ENCODE measurements around the gene PRKAG2.

DNA sequence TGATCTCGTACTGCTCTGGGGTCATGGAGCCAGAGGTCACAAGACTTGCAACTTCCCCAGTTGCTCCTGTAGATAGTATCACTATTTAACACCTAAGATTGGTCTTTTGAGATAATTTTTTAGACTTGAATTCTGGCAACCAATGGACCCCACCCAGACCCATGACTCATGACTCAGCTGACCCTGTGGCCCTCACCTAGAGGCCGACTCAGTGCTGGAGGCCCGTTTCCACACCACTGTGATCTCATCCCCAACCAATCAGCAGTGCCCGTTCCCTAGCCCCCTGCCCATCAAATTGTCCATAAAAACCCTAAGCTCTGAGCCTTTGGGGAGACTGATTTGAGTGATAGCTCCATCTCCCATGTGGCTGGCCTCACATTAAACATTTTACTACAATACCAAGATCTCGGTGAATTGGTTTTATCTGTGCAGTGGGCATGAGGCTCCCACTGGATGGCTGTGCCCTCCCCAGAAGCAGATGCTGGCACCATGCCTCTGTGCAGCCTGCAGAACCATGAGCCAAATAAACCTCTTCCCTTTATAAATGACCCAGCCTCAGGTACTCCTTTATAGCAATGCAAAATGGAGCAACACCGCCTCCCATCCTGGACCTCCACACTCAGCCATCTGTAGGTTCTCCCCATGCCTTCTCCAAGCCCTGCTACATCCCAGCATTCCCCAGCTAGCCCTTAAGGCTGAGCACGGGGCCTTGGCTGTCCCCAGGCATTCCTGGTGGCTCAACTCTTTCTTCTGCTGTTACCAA, 98.8 kb downstream of the PRKAG2 start:
- no peak for TF ChIP-seq EP300 (IDR thresholded peaks at IDR 0.05; ENCODE audit: borderline replicate concordance)
- TF ChIP-seq, protein P1, sequence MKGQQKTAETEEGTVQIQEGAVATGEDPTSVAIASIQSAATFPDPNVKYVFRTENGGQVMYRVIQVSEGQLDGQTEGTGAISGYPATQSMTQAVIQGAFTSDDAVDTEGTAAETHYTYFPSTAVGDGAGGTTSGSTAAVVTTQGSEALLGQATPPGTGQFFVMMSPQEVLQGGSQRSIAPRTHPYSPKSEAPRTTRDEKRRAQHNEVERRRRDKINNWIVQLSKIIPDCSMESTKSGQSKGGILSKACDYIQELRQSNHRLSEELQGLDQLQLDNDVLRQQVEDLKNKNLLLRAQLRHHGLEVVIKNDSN (IDR thresholded peaks at IDR 0.05): no peak
- TF ChIP-seq, protein P2, sequence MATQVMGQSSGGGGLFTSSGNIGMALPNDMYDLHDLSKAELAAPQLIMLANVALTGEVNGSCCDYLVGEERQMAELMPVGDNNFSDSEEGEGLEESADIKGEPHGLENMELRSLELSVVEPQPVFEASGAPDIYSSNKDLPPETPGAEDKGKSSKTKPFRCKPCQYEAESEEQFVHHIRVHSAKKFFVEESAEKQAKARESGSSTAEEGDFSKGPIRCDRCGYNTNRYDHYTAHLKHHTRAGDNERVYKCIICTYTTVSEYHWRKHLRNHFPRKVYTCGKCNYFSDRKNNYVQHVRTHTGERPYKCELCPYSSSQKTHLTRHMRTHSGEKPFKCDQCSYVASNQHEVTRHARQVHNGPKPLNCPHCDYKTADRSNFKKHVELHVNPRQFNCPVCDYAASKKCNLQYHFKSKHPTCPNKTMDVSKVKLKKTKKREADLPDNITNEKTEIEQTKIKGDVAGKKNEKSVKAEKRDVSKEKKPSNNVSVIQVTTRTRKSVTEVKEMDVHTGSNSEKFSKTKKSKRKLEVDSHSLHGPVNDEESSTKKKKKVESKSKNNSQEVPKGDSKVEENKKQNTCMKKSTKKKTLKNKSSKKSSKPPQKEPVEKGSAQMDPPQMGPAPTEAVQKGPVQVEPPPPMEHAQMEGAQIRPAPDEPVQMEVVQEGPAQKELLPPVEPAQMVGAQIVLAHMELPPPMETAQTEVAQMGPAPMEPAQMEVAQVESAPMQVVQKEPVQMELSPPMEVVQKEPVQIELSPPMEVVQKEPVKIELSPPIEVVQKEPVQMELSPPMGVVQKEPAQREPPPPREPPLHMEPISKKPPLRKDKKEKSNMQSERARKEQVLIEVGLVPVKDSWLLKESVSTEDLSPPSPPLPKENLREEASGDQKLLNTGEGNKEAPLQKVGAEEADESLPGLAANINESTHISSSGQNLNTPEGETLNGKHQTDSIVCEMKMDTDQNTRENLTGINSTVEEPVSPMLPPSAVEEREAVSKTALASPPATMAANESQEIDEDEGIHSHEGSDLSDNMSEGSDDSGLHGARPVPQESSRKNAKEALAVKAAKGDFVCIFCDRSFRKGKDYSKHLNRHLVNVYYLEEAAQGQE (IDR thresholded peaks at IDR 0.05; ENCODE audit: low read depth): no peak
- no peak for TF ChIP-seq CEBPB (IDR thresholded peaks at IDR 0.05)
- TF ChIP-seq TAF1 (IDR thresholded peaks at IDR 0.05; ENCODE audit: low read depth): no peak
